MM.1S (cell line): ENCODE measurements around the gene HIC1.
A peak's percentile ranks its signal among the peaks of the same experiment; 100 is the strongest.

Source experiments
- DNase-seq: peaks from one replicate; pipeline ENCODE4 v3.0.0-alpha.2; 2015
- H2AFZ ChIP-seq: fragments of 300-600 bp; sonication (generic); 2 replicates; pipeline ENCODE4 v1.6.0; 2016; ENCODE audit warnings: antibody characterized with exemption, low read length
- H3F3A ChIP-seq: fragments of 300-600 bp; sonication (generic); 2 replicates; pipeline ENCODE4 v1.6.1; 2016; ENCODE audit warnings: mild to moderate bottlenecking, antibody characterized with exemption, low read length, moderate library complexity, mixed read lengths; ENCODE audit not compliant: insufficient read depth
- H3K27ac ChIP-seq: fragments of 300-600 bp; sonication (generic); 2 replicates; pipeline ENCODE4 v1.5.1; 2016; ENCODE audit warnings: mild to moderate bottlenecking, low read length
- H3K27me3 ChIP-seq: fragments of 300-600 bp; sonication (generic); replicated peaks from 2 replicates; pipeline ENCODE4 v1.6.0; 2016; ENCODE audit warnings: low read length; ENCODE audit not compliant: insufficient read depth
- H3K36me3 ChIP-seq: fragments of 300-600 bp; sonication (generic); replicated peaks from 2 replicates; pipeline ENCODE4 v1.6.1; 2016; ENCODE audit warnings: mild to moderate bottlenecking, low read length, mixed read lengths; ENCODE audit not compliant: insufficient read depth
- H3K4me1 ChIP-seq: fragments of 300-600 bp; sonication (generic); 2 replicates; pipeline ENCODE4 v1.6.1; 2016; ENCODE audit warnings: low read length, mixed read lengths
- H3K4me2 ChIP-seq: fragments of 300-600 bp; sonication (generic); 2 replicates; pipeline ENCODE4 v1.6.0; 2016; ENCODE audit warnings: low read depth, low read length
- H3K4me3 ChIP-seq: fragments of 300-600 bp; sonication (generic); 2 replicates; pipeline ENCODE4 v1.5.1; 2016; ENCODE audit warnings: low read length, mixed read lengths
- H3K79me2 ChIP-seq: fragments of 300-600 bp; sonication (generic); 2 replicates; pipeline ENCODE4 v1.6.1; 2016; ENCODE audit warnings: mixed run types, low read length, mixed read lengths
- H3K9ac ChIP-seq: fragments of 300-600 bp; sonication (generic); 2 replicates; pipeline ENCODE4 v1.6.1; 2016; ENCODE audit warnings: low read length, mixed read lengths
- H3K9me2 ChIP-seq: fragments of 300-600 bp; sonication (generic); replicated peaks from 2 replicates; pipeline ENCODE4 v1.6.1; 2016; ENCODE audit warnings: mild to moderate bottlenecking, low read length, mixed read lengths; ENCODE audit not compliant: insufficient read depth
- H3K9me3 ChIP-seq: fragments of 300-600 bp; sonication (generic); replicated peaks from 2 replicates; pipeline ENCODE4 v1.6.1; 2016; ENCODE audit warnings: mild to moderate bottlenecking, low read length, mixed read lengths; ENCODE audit not compliant: insufficient read depth
- H4K20me1 ChIP-seq: fragments of 300-600 bp; sonication (generic); 2 replicates; pipeline ENCODE4 v1.6.1; 2016; ENCODE audit warnings: mild to moderate bottlenecking, low read length, moderate library complexity, mixed read lengths; ENCODE audit not compliant: insufficient read depth
- CTCF ChIP-seq: fragments of 300-600 bp; sonication (generic); IDR thresholded peaks from 2 replicates; pipeline ENCODE4 v1.5.1; 2016; ENCODE audit warnings: antibody characterized with exemption, low read length, mixed read lengths
- EZH2 ChIP-seq: fragments of 300-600 bp; sonication (generic); optimal IDR thresholded peaks from 2 replicates; pipeline ENCODE3; 2017; ENCODE audit warnings: low read depth, mild to moderate bottlenecking, antibody characterized with exemption, low read length, mixed read lengths
- EZH2phosphoT487 ChIP-seq: fragments of 300-600 bp; sonication (generic); IDR thresholded peaks from 2 replicates; pipeline ENCODE4 v1.6.1; 2018; ENCODE audit warnings: antibody characterized with exemption, low read length

HIC1 gene

GRCh38 chr17:2040942-2041560 lies 13.9 kb upstream of the HIC1 start:
- H3K4me2 ChIP-seq: peak overlapping the region; percentile 99
- no peaks in the 10 kb centered on the region for H3K27me3 ChIP-seq
- peak overlapping the region; percentile 33; the same call in 1 of the 2 replicates for H3K9ac ChIP-seq
- no peak for TF ChIP-seq EZH2
- TF ChIP-seq CTCF: no peak
- no peak for TF ChIP-seq EZH2phosphoT487
- no peak overlapping the region for H3K27ac ChIP-seq
- H3K4me3 ChIP-seq: peak overlapping the region; percentile 87
- H3K9me2 ChIP-seq: no peaks in the 10 kb centered on the region
- no peaks in the 10 kb centered on the region for H3K9me3 ChIP-seq
- H3F3A ChIP-seq: no peaks in the 10 kb centered on the region
- no peaks in the 10 kb centered on the region for H3K36me3 ChIP-seq
- H4K20me1 ChIP-seq: no peaks in the 10 kb centered on the region
- H2AFZ ChIP-seq: peak overlapping the region; percentile 56
- H3K4me1 ChIP-seq: peaks cover 8% of the 10 kb centered on the region; the same call in 1 of the 2 replicates
- H3K79me2 ChIP-seq: peaks cover 23% of the 10 kb centered on the region
- DNase-seq: no peak

- Histone ChIP-seq H3K9me3 (no peaks in the 10 kb centered on the region), H3K4me3 (peak within 1 kb of the TSS; percentile 87), H3K4me1 (peaks cover 8% of the 10 kb centered on the region; the same call in 1 of the 2 replicates), H3K9ac (peak within 1 kb of the TSS; percentile 93), H4K20me1 (no peaks in the 10 kb centered on the region), H3K9me2 (no peaks in the 10 kb centered on the region), H3K4me2 (peak within 1 kb of the TSS; percentile 99), H3F3A (no peaks in the 10 kb centered on the region), H3K79me2 (peaks cover 23% of the 10 kb centered on the region), H2AFZ (peak within 1 kb of the TSS; percentile 82), H3K27ac (peak within 1 kb of the TSS; percentile 42; the same call in 1 of the 2 replicates), H3K36me3 (no peaks in the 10 kb centered on the region), H3K27me3 (no peaks in the 10 kb centered on the region)
- peak; percentile 96 for DNase-seq
- TF ChIP-seq EZH2phosphoT487 (no peak), CTCF (peak; percentile 31)
Observed at GRCh38 chr17:2041561-2042389, 13.1 kb upstream of the HIC1 start, which contains the start of gene OVCA2. TSS of gene OVCA2 (plus strand) at chr17:2042022. CDS start at chr17:2042048, 26 bp downstream.

- no peaks in the 10 kb centered on the region for H3K9me2 ChIP-seq
- peak overlapping the region; percentile 99 for H3K4me2 ChIP-seq
- no peaks in the 10 kb centered on the region for H3K36me3 ChIP-seq
- peak overlapping the region; percentile 42; the same call in 1 of the 2 replicates for H3K27ac ChIP-seq
- H3K4me1 ChIP-seq: peaks cover 8% of the 10 kb centered on the region; the same call in 1 of the 2 replicates
- H3K27me3 ChIP-seq: no peaks in the 10 kb centered on the region
- H3K4me3 ChIP-seq: peak overlapping the region; percentile 87
- no peaks in the 10 kb centered on the region for H3F3A ChIP-seq
- H4K20me1 ChIP-seq: no peaks in the 10 kb centered on the region
- TF ChIP-seq CTCF (no peak; the same call in 1 of the 2 replicates), EZH2phosphoT487 (no peak), EZH2 (no peak)
- H2AFZ ChIP-seq: peak overlapping the region; percentile 82
- peaks cover 23% of the 10 kb centered on the region for H3K79me2 ChIP-seq
- H3K9me3 ChIP-seq: no peaks in the 10 kb centered on the region
- H3K9ac ChIP-seq: peak overlapping the region; percentile 93
- DNase-seq: peak; percentile 23
Observed at GRCh38 chr17:2042390-2042847, 12.5 kb upstream of the HIC1 start.
